MM.1S (cell line): Measurements from ENCODE around the gene IL26.

Experiments used
- CTCF ChIP-seq: fragments of 300-600 bp; sonication (generic); IDR thresholded peaks from 2 replicates; pipeline ENCODE4 v1.5.1; 2016; ENCODE audit warnings: antibody characterized with exemption, low read length, mixed read lengths
- EZH2 ChIP-seq: fragments of 300-600 bp; sonication (generic); optimal IDR thresholded peaks from 2 replicates; pipeline ENCODE3; 2017; ENCODE audit warnings: low read depth, mild to moderate bottlenecking, antibody characterized with exemption, low read length, mixed read lengths

DNA sequence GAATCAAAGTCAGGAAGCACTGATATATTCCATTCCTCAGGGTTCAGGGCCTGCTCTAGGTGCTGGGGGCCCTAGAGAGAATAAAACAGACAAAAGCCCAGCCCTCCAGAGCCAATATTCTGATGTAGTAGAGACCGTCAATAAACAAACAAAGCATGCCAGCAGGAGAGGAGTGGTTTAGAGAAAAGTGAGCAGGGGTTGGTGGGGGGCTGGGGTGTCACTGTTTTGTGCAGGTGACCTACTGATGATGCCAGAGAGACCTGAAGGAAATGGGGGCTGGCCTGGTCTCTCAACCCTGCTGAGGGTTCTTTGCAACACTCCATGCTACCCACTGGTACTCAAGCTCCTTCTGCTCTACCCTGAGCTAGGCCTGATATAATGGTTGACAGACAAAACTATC is 26.5 kb downstream of the IL26 start:
- TF ChIP-seq CTCF (no peak), EZH2 (no peak)
